D721Med (cell line): Measurements from ENCODE around the gene TSPAN9.

Experiments used
- DNase-seq: peaks from one replicate; pipeline ENCODE4 v3.0.0; 2011; ENCODE audit warnings: low spot score; ENCODE audit not compliant: insufficient read length
- FAIRE-seq: peaks from 2 replicates; lab custom pipeline; 2011; peaks lifted over from hg19 to GRCh38; lab: Jason Lieb, UNC
- TF ChIP-seq, protein P1 (sequence below): IDR thresholded peaks from 2 replicates; pipeline ENCODE4 v1.5.1; 2012; ENCODE audit warnings: mild to moderate bottlenecking, control low read depth; ENCODE audit not compliant: insufficient read depth; ENCODE audit errors: missing control alignments

TSPAN9 gene

DNA sequence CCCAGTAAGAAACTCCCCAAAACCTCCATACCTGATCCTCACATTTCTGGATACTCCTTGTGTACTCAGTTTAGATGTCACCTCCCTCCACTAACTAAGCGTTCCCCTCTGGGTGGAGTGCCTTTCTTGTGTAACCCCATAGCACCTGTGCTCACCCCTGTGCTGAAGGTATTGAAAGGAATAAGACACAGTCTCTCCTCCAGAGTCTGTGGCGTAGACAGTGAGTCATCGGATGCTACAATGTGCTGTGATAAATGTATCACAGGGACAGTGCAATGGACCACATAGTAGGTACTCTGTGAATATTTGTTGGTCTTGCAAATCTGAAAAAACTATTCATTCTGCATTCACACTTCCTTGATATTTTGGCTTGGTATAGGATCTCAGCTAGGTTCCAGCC is 30.8 kb downstream of the TSPAN9 start:
- no peak for FAIRE-seq
- TF ChIP-seq, protein P1, sequence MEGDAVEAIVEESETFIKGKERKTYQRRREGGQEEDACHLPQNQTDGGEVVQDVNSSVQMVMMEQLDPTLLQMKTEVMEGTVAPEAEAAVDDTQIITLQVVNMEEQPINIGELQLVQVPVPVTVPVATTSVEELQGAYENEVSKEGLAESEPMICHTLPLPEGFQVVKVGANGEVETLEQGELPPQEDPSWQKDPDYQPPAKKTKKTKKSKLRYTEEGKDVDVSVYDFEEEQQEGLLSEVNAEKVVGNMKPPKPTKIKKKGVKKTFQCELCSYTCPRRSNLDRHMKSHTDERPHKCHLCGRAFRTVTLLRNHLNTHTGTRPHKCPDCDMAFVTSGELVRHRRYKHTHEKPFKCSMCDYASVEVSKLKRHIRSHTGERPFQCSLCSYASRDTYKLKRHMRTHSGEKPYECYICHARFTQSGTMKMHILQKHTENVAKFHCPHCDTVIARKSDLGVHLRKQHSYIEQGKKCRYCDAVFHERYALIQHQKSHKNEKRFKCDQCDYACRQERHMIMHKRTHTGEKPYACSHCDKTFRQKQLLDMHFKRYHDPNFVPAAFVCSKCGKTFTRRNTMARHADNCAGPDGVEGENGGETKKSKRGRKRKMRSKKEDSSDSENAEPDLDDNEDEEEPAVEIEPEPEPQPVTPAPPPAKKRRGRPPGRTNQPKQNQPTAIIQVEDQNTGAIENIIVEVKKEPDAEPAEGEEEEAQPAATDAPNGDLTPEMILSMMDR, result no peak
- no peak for DNase-seq

DNA sequence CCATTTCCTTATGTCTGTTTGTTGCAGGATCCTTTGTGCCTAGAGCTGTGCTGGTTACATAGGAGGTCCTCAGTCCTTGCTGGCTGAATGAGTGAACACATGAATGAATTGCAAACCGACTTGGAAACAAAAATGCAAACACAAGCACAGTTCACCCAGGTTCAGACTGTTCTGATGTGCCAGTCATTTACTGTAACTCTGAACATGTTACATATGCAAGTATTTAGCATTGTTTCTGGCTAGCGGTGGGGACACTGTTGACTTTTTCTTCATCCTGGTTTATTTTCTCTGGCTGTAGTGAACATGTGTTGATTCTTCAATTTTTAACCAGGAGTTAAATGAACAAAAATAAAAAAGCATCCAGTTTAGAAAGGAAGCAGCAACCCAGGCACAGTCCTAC is 33.4 kb downstream of the TSPAN9 start:
- FAIRE-seq (no peak), DNase-seq (no peak)
- TF ChIP-seq, protein P1, result no peak

DNA sequence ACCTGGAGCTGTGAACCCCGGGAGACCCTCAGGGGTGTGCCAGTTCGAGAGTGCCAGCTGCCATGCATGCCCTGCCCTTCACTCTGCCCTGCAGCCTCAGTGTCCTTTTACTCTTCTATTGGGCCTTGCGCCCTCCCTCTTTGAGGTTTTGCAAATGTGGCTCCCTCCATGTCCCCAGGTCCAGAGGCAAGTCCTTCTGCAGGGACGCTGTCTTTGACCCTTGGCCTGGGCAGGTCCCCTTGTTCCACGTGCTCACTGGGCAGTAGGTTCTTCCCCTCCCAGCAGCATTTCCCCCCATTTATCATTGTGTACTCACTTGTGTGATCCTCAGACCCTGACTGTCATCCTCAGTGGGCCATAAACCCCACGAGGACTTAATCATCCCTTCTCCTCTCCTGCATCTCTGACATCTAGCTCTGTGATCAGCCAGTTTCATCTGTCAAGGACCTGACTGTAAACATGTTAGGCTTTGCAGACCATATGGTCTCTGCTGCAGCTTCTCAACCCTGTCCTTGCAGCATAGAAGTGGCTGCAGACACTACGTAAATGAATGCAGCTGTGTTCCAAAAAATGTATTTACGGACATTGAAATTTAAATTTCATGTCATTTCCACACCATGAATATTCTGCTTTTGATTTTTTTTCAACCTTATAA is 36.6 kb downstream of the TSPAN9 start:
- DNase-seq, result no peak
- TF ChIP-seq, protein P1, result no peak
- FAIRE-seq, result no peak

DNA sequence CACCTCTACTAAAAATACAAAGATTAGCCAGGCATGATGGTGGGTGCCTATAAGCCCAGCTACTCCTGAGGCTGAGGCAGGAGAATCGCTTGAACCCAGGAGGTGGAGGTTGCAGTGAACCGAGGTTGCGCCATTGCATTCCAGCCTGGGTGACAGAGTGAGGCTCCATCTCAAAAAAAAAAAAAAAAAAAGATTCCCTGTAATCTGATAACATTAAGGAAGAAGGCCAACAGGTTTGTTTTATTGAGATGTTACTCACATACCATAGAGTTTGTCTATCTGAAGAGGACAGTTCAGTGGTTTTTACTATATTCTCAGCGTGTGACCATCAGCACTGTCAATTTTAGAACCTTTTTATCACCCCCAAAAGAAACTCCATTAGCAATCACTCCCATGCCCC is 37.5 kb downstream of the TSPAN9 start:
- no peak for DNase-seq

DNA sequence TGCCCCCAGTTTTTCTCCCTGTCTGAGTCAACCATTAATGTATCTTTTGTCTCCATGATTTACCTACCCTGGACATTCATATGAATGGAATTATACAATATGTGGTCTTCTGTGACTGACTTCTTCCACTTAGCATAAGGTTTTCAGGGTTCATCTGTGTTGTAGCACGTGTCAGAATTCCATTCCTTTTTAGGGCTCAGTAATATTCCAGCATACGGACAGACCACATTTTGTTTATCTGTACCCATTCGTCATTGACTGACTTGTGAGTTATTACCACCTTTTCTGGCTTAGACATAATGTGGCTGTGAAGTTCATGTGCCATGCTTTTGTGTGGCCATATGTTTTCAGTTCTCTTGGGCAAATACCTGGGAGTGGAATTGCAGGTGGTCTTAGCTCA is 37.9 kb downstream of the TSPAN9 start:
- FAIRE-seq, result no peak

More for the DNA sequence above, 37.5 kb downstream of the TSPAN9 start:
- TF ChIP-seq, protein P1, result no peak
- FAIRE-seq, result no peak

DNA sequence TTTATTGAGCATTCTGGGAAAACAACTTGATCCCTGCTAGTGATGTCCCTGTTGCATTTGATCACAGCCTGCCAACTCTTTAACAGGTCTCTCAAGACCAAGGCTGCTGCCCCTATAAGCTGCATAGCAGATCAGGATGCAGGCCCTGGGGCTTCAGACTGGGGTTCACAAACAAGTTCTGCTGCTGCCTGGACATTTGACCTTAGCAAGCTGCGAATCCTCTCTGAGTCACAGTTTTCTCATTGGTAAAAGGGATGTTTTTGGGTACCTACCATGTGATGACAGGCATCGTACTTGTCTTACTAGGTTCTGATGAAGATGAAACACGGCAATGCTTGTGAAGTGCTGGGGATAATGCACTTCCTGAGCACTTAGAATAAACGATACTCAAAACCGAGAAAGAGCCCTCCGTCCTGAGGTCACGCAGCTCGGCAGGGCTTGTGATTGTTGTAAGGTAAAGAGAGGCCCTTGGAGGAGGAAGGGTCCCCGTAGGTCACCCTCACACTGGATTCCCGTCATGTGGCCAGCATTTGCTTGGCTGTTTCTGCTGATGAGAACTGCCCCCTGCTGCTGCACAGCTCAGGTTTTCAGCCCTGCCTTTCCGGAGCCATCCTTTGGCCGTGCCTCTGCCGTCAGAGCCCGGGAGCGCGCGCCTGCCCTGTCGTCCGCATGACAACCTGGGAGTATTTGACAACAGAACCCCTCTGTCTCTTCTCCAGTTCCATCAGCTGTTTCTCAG is 39.1 kb downstream of the TSPAN9 start:
- FAIRE-seq, result no peak
- TF ChIP-seq, protein P1, result no peak
- DNase-seq, result no peak

More for the DNA sequence above, 37.9 kb downstream of the TSPAN9 start:
- DNase-seq, result no peak
- TF ChIP-seq, protein P1, result no peak

DNA sequence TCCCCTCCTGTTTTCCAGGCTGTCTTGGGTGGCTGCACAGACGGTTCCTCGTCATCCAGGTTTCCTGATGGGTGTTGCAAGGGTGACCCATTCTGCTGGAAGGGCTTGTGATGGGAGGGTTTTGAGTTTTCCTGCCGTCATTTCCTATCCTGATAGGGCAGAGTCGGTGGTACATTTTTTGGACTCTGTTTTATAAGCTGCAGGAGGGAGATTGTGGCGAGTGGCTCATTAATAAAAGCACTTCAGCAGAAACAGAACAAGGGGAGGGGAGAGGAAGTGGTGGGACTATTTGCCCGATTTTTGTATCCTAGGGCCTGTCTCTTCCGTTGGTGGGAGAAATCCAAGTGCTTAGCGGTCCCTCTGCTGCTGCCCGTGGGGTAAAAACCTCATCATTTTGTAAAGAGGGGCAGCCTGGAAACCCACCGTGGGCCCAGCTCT is 40.0 kb downstream of the TSPAN9 start:
- no peak for FAIRE-seq
- TF ChIP-seq, protein P1, result no peak
- DNase-seq, result no peak
